ENCODE results near the gene TCP11L1. TPM values are rescaled to one million over a fixed set of nuclear protein-coding genes. Genes with fewer than 3 reads are reported as not detected.

The TCP11L1 gene
- polyA plus RNA-seq, 3 donors, result 9.2 to 11.1 (median 10.2) TPM

Other genes with a start within 250 kb of the TCP11L1 start
- gene CCDC73, start 244.9 kb upstream of the TCP11L1 start, polyA plus RNA-seq (ENCODE audit: insufficient read length in 3 of 3), result under 1 TPM; 0.26 to 0.37 (median 0.36) TPM
- 1 to 10 TPM; 4.9 to 7.9 (median 6.5) TPM for gene PRRG4, start 209.6 kb upstream of the TCP11L1 start, polyA plus RNA-seq (ENCODE audit: insufficient read length in 3 of 3)
- 10 to 100 TPM; 40.5 to 46.6 (median 40.6) TPM for gene QSER1, start 146.8 kb upstream of the TCP11L1 start, polyA plus RNA-seq (ENCODE audit: insufficient read length in 3 of 3)
- 1 to 10 TPM; 7.0 to 9.0 (median 7.7) TPM for gene DEPDC7, start 23.7 kb upstream of the TCP11L1 start, polyA plus RNA-seq (ENCODE audit: insufficient read length in 3 of 3)
- 10 to 100 TPM; 59.0 to 67.3 (median 67.2) TPM for gene CSTF3, start 121.9 kb downstream of the TCP11L1 start, polyA plus RNA-seq (ENCODE audit: insufficient read length in 3 of 3)
- gene HIPK3, start 217.8 kb downstream of the TCP11L1 start, polyA plus RNA-seq (ENCODE audit: insufficient read length in 3 of 3), result 10 to 100 TPM; 42.9 to 51.8 (median 48.4) TPM

Measured in renal cortex interstitium (tissue), 3 donors.